Retinal pigment epithelial cell (primary cell): ENCODE results near the gene MRPS31.
"Not testable (repeated sequence)": the region's sequence is repeated elsewhere in the genome, so short reads cannot be mapped to it uniquely, and the experiment has no call there.

Source experiments
- DNase-seq: peaks from one replicate; pipeline ENCODE4 v3.0.0-alpha.2; 2010; ENCODE audit warnings: low read depth
- H3K4me3 ChIP-seq: 2 replicates; pipeline ENCODE4 v1.5.1; 2011; ENCODE audit warnings: mild to moderate bottlenecking, low read length, control low read depth, moderate library complexity
- TF ChIP-seq, protein P1 (sequence below): conservative IDR thresholded peaks from 2 replicates; pipeline ENCODE4 v1.5.1; 2011; ENCODE audit warnings: low read depth, low read length, control low read depth, inconsistent platforms

MRPS31 gene

GRCh38 chr13:40762849-40763248 is 8.1 kb downstream of the MRPS31 start:
- H3K4me3 ChIP-seq: no peak overlapping the region
- TF ChIP-seq, protein P1, sequence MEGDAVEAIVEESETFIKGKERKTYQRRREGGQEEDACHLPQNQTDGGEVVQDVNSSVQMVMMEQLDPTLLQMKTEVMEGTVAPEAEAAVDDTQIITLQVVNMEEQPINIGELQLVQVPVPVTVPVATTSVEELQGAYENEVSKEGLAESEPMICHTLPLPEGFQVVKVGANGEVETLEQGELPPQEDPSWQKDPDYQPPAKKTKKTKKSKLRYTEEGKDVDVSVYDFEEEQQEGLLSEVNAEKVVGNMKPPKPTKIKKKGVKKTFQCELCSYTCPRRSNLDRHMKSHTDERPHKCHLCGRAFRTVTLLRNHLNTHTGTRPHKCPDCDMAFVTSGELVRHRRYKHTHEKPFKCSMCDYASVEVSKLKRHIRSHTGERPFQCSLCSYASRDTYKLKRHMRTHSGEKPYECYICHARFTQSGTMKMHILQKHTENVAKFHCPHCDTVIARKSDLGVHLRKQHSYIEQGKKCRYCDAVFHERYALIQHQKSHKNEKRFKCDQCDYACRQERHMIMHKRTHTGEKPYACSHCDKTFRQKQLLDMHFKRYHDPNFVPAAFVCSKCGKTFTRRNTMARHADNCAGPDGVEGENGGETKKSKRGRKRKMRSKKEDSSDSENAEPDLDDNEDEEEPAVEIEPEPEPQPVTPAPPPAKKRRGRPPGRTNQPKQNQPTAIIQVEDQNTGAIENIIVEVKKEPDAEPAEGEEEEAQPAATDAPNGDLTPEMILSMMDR: no peak
- DNase-seq: no peak

GRCh38 chr13:40758811-40759210 is 12.2 kb downstream of the MRPS31 start:
- H3K4me3 ChIP-seq: no peak overlapping the region
- DNase-seq: no peak
- TF ChIP-seq, protein P1: no peak

DNA sequence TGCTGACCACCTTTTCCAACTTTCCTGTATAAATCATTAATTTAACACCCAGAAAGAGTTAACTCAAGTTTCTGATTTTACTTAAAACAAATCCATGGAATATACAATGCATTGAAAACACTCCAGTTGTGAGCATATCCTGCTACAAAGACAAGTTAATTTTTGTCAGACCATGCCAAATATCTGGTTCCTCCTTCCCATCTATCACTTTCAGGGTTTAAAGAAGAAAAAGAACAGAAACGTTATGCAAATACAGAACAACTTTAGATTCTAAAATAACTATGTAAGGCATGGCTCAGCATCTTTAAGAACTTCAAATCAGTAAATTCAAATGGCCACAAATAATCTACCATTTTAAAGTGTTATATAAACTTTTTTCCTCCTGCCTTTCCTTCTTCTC is 14.9 kb downstream of the MRPS31 start:
- H3K4me3 ChIP-seq: no peak overlapping the region
- DNase-seq: no peak
- TF ChIP-seq, protein P1: no peak

DNA sequence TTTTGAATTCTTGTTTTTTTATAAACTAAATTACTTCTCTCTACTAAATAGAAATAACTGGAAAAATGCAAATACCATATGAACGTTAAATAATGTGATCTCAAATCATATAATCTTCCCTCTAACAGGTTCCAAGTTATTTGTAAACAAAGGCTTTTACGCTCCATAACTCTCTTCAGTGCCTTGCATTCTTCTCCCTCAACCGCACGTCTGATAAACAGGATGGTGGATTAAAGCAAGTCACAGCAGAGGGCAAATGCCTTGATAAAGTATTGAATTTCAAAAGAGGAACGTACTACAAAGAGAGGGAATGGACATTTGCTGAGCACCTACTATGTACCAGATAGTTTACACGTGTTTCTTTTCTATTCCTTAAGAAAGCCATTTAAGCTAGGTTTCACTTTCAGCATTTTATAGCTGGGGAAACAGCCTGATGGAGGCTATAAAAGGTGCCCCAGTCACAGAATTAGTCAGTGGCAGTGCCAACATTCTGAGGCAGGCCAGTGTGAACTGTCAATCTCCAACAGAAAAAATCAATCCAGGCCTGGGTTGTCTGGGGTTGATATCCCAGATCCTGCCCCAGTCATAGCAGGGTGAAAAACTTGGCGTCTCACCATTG is 15.8 kb downstream of the MRPS31 start:
- TF ChIP-seq, protein P1: no peak
- no peak for DNase-seq
- H3K4me3 ChIP-seq: no peak overlapping the region

DNA sequence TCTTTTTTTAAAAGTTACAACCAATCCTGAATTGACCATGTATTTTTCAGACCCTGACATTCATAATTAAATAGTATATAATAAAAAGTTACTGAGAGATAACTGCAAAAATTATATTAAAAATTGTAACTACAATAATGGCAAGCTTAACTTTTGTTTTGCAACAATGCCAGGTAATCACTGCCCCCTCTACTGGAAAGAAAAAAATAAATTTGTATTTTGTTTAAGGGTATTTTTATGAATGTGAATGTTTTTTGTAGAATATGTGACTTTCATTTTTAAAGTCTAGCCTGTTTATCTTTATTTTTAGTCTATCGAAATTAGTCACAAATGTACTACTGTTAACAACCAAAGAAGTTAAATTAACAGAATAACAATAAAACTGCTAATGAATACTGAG is 21.7 kb downstream of the MRPS31 start:
- no peak for DNase-seq
- no peak overlapping the region for H3K4me3 ChIP-seq
- TF ChIP-seq, protein P1: peak; percentile 39

- DNase-seq, H3K4me3 ChIP-seq: not testable (repeated sequence)
Observed at GRCh38 chr13:40735232-40735548, 35.8 kb downstream of the MRPS31 start.

DNA sequence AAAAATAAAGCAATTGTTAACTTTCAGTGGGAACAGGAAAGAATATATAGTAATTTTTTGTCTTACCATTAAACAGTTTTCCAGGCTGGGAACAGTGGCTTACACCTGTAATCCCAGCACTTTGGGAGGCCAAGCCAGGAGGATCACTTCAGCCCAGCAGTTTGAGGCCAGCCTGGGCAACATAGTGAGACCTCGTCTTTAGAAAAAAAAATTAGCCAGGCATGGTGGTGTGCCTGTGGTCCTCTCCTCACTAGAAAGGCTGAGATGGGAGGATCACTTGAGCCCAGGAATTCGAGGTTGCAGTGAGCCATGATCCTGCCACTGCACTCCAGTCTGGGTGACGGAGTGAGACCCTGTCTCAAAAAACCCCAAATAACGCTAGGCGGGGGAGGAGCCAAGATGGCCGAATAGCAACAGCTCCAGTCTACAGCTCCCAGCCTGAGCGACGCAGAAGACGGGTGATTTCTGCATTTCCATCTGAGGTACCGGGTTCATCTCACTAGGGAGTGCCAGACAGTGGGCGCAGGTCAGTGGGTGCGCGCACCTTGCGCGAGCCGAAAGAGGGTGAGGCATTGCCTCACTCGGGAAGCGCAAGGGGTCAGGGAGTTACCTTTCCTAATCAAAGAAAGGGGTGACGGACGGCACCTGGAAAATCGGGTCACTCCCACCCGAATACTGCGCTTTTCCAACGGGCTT is 36.3 kb downstream of the MRPS31 start:
- H3K4me3 ChIP-seq, DNase-seq: not testable (repeated sequence)

- no peak for DNase-seq
- H3K4me3 ChIP-seq: no peak overlapping the region
- TF ChIP-seq, protein P1: no peak
Observed at GRCh38 chr13:40732658-40733057, 38.3 kb downstream of the MRPS31 start.
